Activated CD8-positive, alpha-beta memory T cell treated with anti-CD3 and anti-CD28 coated beads, Interleukin-2, amount 50 U/mL, for 24 hours (primary cell): ENCODE results near the gene TTC29.
"Not testable (repeated sequence)": the region's sequence is repeated elsewhere in the genome, so short reads cannot be mapped to it uniquely, and the experiment has no call there.

Source experiments
- DNase-seq: peaks from one replicate; pipeline ENCODE4 v3.0.0-alpha.2; 2020; ENCODE audit errors: extremely low read depth

TTC29 gene

DNA sequence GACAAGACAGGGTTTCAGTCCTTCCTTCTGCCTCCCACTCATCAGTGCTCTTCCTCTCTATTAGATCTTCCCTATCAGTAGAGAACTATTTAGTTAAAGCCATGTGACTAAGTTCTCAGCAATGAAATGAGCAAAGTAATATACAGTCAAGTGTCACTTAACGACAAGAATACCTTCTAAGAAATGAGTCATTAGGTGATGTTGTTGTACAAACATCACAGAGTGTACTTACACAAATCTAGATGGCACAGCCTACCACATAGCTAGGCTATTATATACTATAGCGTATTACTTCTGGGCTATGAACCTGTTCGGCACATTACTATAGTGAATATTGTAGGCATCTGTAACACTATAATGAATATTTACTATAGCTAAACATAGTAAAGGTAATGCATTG lies 235.7 kb downstream of the TTC29 start:
- no peak for DNase-seq

DNA sequence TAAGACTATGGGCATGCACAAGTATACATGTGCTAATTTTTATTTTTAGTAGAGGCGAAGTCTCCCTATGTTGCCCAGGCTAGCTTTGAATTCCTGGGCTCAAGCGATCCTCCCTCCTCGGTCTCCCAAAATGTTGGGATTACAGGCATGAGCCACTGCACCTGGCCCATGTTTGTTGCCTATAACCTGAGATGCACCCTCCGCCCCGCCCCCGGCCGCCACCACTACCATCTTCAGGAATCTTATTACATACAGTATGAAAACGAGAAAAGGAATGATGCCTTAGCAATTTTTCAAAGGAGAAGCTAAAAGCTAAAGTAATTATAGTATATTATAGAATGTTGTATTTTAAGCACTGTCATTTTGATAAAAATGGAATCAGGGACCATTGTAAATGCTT lies 245.8 kb downstream of the TTC29 start:
- DNase-seq = no peak

DNA sequence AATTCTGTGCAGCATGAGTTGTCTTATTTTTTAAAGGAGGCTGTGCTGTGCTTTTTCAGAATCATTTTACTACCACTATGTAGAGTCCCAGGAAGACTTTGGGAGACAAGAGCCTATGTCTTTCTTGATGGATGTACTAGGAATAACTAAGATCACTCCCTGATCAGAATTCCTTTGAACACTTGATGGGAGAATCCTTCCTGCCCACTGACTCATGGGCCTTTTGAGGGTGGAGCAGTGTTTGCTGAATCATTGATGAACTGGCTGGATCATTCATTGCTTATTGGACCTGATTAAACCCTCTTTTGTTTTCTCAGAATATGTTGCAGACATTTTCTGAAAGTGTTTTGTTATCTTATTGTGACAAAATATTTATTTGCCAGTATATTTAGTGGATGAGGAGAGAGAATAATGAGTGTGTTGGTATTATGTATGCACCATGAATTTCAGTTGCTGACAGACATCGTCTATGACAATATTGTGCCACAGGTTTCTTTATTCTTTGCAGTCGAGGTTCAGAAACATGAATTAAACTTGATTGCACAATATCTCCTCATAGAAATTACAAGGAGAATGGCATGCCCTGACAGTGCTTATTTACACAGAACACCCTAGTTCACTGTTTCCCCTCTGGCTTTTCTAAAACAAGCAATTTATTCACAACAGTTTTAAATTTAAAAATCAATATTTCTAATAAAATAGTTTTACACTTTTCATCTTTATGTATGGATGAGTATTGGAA lies 270.7 kb downstream of the TTC29 start:
- no peak for DNase-seq

DNA sequence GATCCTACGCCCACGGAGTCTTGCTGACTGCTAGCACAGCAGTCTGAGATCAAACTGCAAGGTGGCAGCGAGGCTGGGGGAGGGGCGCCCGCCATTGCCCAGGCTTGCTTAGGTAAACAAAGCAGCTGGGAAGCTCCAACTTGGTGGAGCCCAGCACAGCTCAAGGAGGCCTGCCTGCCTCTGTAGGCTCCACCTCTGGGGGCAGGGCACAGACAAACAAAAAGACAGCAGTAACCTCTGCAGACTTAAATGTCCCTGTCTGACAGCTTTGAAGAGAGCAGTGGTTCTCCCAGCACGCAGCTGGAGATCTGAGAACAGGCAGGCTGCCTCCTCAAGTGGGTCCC lies 281.7 kb downstream of the TTC29 start:
- DNase-seq = not testable (repeated sequence)

DNA sequence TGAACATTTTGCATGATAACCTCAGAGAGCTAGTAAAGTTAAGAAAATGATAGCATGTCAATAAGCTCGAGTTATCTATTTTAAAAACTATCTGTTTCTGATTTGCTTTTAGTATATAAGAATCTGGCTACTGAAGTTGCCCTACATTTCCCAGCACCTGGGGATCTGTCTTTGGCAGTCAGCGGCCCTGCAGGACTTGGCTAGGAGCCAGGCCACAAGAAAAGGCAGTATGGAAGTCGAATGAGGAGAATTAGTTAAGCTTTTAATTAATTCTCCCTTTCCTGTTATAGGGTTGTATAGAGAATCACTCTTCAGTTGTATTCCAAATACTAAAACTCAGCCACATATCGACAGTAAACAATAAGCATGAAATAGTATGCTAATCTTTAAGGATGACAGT lies 284.3 kb downstream of the TTC29 start:
- no peak for DNase-seq
